T-helper 17 cell (primary cell): Measurements from ENCODE around the gene JMJD4. TPM values are rescaled to one million over a fixed set of nuclear protein-coding genes. Genes with fewer than 3 reads are reported as not detected.
A peak's percentile ranks its signal among the peaks of the same experiment; 100 is the strongest.

Experiments
- ATAC-seq: fragments of 150-1000 bp; cut with Tn5 transposase; 2 replicates; pipeline ENCODE4 v1.10.0; 2021; ENCODE audit warnings: mild to moderate bottlenecking, moderate library complexity
- DNase-seq, 3 donors: peaks; one replicate each; pipeline versions ENCODE4 v3.0.0 to v3.0.0-alpha.2; 2020 to 2021
- H3K9me3 ChIP-seq: one replicate; pipeline ENCODE4 v1.7.0; 2013; ENCODE audit warnings: low read length, mild to moderate bottlenecking; ENCODE audit not compliant: control insufficient read depth, poor library complexity, severe bottlenecking
- H3K27ac Mint-ChIP-seq: one replicate; pipeline ENCODE4 v1.8.0; 2022; ENCODE audit warnings: mild to moderate bottlenecking, moderate library complexity, mixed read lengths
- H3K27me3 Mint-ChIP-seq: one replicate; pipeline ENCODE4 v1.8.0; 2022; ENCODE audit warnings: mixed read lengths
- H3K36me3 Mint-ChIP-seq: one replicate; pipeline ENCODE4 v1.8.0; 2022; ENCODE audit warnings: low read depth, mixed read lengths
- H3K4me1 Mint-ChIP-seq: one replicate; pipeline ENCODE4 v1.8.0; 2022; ENCODE audit warnings: mild to moderate bottlenecking, mixed read lengths
- H3K4me3 Mint-ChIP-seq: one replicate; pipeline ENCODE4 v1.8.0; 2022; ENCODE audit warnings: mild to moderate bottlenecking, moderate library complexity, mixed read lengths
- total RNA-seq, 4 donors: library from RNA in 2 of 4; stranded (reverse) in 2 of 4; gene quantifications; one replicate each; pipeline ENCODE4 v1.2.3 and lab custom pipeline; 2022 to 2026

The JMJD4 gene
- total RNA-seq, 2 donors from 2014 or later = 6.8 to 11.2 TPM

GRCh38 chr1:227766015-227766634 is 31.0 kb upstream of the JMJD4 start:
- H3K36me3 Mint-ChIP-seq = peaks cover 6% of the 10 kb centered on the region
- H3K4me3 Mint-ChIP-seq = peak overlapping the region; percentile 85

GRCh38 chr1:227765261-227766014 is 30.3 kb upstream of the JMJD4 start:
- H3K4me1 Mint-ChIP-seq = peaks cover 56% of the 10 kb centered on the region
- no peak for DNase-seq

More at GRCh38 chr1:227766015-227766634, 31.0 kb upstream of the JMJD4 start:
- peaks cover 52% of the 10 kb centered on the region for H3K4me1 Mint-ChIP-seq
- peak; percentile 82 for ATAC-seq
- peak; percentile 50 to 63 (median 51) for DNase-seq
- H3K27ac Mint-ChIP-seq = peak overlapping the region; percentile 72
- no peaks in the 10 kb centered on the region for H3K9me3 ChIP-seq
- H3K27me3 Mint-ChIP-seq = no peaks in the 10 kb centered on the region

DNA sequence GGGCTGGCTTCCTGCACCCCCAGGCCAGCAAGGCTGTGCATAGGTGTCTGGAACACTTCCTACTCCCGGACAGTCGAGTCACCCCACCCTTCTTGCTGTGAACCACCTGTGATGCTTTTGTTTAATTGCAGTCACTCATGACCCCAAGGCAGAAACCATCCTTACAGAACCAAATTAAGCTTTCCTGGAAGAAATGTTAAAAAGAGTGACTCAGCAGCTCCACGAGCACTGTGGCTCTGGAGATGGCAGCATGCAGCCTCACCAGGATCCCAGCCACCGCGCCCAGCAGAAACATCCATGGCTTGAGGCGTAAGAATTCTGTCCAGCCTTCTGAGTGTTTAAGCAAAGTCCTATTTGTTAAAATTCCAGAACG is 28.9 kb upstream of the JMJD4 start:
- ATAC-seq (no peak), DNase-seq (no peak)
- Mint-ChIP-seq H3K27me3 (no peaks in the 10 kb centered on the region), H3K27ac (peak overlapping the region; percentile 86), H3K4me1 (peaks cover 55% of the 10 kb centered on the region), H3K36me3 (peaks cover 4% of the 10 kb centered on the region), H3K4me3 (peak overlapping the region; percentile 80)
- H3K9me3 ChIP-seq = no peaks in the 10 kb centered on the region

More at GRCh38 chr1:227765261-227766014, 30.3 kb upstream of the JMJD4 start:
- no peaks in the 10 kb centered on the region for H3K9me3 ChIP-seq
- H3K27me3 Mint-ChIP-seq = no peaks in the 10 kb centered on the region
- peak overlapping the region; percentile 85 for H3K4me3 Mint-ChIP-seq
- peaks cover 4% of the 10 kb centered on the region for H3K36me3 Mint-ChIP-seq
- peak overlapping the region; percentile 72 for H3K27ac Mint-ChIP-seq
- ATAC-seq = no peak

DNA sequence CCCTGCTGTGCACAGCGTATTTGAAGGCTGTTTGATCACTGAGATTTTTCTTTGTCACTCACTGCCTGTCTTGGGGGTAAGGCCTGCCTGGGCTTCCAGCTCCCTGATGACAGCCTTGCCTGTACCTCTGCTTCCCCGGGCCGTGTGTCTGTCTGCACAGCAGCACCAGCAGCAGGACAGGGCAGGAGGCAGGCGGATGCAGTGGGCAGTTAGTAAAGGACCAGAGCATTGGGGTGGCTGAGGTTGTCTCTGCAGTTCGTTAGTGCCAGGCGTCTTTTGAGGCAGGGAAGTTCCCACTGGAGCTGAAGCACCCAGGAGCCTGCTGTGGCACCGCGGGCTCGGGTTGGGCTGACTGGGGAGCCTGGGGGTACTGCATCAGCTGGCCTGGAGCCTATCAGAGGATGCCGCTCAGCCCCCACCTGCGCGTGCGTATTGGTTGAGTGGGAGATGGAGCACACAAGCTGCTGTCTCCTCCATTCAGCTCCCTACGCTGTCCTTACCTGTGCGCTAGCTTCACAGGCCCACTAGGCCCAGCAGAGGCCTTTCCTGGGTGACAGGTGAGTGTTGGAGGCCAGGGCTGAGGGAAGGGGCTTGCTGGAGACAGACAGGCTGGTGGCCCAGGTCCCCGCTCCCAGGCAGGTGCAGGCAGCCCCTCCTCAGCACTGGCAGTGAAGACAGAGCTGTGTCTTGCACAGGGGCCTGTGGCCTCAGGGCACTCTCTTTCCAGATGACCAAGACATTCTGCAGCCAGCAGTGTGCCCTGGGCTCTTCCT is 28.3 kb upstream of the JMJD4 start:
- peaks cover under 1% of the 10 kb centered on the region for H3K36me3 Mint-ChIP-seq
- no peaks in the 10 kb centered on the region for H3K9me3 ChIP-seq
- DNase-seq (no peak), ATAC-seq (no peak)
- no peaks in the 10 kb centered on the region for H3K27me3 Mint-ChIP-seq
- H3K27ac Mint-ChIP-seq = peak overlapping the region; percentile 86
- H3K4me1 Mint-ChIP-seq = peaks cover 55% of the 10 kb centered on the region
- peak overlapping the region; percentile 80 for H3K4me3 Mint-ChIP-seq

DNA sequence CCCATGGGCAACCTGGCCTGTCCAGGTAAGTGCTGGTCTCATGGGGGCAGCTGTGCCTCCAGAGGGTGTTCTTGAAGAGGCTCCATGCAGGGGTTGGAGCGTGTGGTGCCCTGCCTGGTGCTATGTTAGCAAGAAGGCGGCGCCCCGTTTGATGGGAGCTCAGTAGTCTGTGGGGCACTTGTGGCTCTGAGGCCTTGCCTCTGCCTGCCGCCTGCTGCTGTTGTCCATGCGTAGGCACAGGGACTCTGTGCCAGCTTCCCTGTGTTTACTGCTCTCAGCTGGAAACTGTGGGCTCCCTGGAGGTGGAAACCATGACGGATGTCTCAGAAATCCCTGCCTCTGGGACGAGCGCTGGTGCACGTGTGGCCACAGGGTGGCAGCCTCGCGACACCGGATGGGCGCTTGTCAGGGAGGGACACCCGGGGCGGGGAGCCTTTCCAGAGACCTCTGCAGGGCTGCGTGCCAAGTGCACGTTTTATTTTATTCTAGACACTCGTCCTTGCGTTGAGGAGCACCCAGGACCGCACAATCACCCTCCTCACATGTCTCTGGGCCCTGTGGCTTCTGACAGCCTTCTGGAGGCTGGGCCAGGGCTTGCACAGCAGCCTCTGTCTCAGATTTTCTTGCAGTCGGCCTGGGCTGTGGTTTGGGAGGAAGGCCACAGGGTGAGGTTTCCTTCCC is 27.3 kb upstream of the JMJD4 start:
- peak; percentile 71 for ATAC-seq
- H3K9me3 ChIP-seq = no peaks in the 10 kb centered on the region
- Mint-ChIP-seq H3K4me1 (peaks cover 57% of the 10 kb centered on the region), H3K27me3 (no peaks in the 10 kb centered on the region), H3K27ac (peak overlapping the region; percentile 79), H3K36me3 (no peaks in the 10 kb centered on the region), H3K4me3 (peak overlapping the region; percentile 80)
- peak; percentile 74 to 84 (median 74) for DNase-seq

DNA sequence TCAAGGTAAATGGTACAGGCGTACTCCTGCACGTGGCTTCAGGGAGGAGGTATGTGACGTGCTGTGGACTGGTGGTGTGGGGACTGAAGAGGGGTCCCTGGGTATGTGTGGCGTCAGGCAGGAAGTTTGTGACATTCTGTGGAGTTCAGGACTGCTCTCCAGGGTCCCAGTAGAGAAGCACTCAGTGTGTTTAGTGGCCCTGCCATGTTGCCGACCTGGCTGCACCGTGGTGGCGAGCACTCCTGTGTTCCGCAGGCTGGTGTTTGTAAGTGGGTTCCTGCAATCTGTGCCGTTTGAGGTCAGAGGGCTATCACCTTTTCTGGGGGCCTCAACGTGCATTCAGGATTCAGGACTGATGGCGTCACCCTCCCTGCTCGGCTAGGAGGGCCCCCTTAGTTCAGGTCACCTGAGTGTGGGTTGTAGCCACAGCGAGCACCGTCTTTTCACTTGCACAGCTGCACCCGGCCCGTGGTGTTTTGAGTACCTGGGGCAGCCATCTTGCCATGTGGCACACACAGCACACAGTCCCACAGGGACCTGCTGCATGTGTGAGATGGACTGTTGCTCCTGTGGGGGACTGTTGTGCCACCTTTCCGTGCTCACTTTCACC is 26.6 kb upstream of the JMJD4 start:
- Mint-ChIP-seq H3K27me3 (no peaks in the 10 kb centered on the region), H3K4me1 (peaks cover 52% of the 10 kb centered on the region), H3K36me3 (no peaks in the 10 kb centered on the region), H3K27ac (peak overlapping the region; percentile 79), H3K4me3 (peak overlapping the region; percentile 80)
- no peaks in the 10 kb centered on the region for H3K9me3 ChIP-seq
- DNase-seq = no peak
- ATAC-seq = no peak

- H3K4me1 Mint-ChIP-seq = peaks cover 39% of the 10 kb centered on the region
Measured at GRCh38 chr1:227760377-227760776, 25.3 kb upstream of the JMJD4 start.

GRCh38 chr1:227759341-227760300 is 24.5 kb upstream of the JMJD4 start:
- DNase-seq = no peak
- Mint-ChIP-seq H3K27ac (no peak overlapping the region), H3K36me3 (no peaks in the 10 kb centered on the region), H3K4me3 (no peak overlapping the region), H3K27me3 (no peaks in the 10 kb centered on the region), H3K4me1 (peaks cover 37% of the 10 kb centered on the region)
- H3K9me3 ChIP-seq = no peaks in the 10 kb centered on the region
- ATAC-seq = no peak

More at GRCh38 chr1:227760377-227760776, 25.3 kb upstream of the JMJD4 start:
- Mint-ChIP-seq H3K27ac (no peak overlapping the region), H3K27me3 (no peaks in the 10 kb centered on the region), H3K36me3 (no peaks in the 10 kb centered on the region), H3K4me3 (peak overlapping the region; percentile 53)
- DNase-seq = no peak
- ATAC-seq = no peak
- no peaks in the 10 kb centered on the region for H3K9me3 ChIP-seq

DNA sequence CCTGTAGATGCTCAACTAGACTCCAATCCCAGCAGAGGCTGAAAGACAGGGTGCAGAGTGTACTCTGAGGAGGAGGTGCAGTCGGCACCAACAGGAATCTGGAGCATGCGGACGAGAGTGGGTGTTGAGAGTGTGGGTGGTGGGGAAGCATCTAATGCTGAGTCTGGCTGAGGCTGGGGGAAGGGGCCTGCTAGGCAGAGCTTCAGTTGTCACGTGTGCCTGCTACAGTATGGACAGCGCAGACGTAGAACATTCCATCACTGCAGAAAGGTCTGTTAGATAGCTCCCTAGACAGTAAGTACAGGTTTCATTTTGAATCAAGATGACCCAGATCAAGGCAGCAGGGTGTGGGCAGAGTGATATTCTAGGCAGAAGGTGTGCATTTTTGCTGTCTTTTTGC is 23.3 kb upstream of the JMJD4 start:
- H3K27me3 Mint-ChIP-seq = no peaks in the 10 kb centered on the region
- peaks cover 33% of the 10 kb centered on the region for H3K4me1 Mint-ChIP-seq
- ATAC-seq = no peak
- no peak for DNase-seq
- H3K4me3 Mint-ChIP-seq = peak overlapping the region; percentile 33
- H3K36me3 Mint-ChIP-seq = no peaks in the 10 kb centered on the region
- H3K9me3 ChIP-seq = no peaks in the 10 kb centered on the region
- peak overlapping the region; percentile 43 for H3K27ac Mint-ChIP-seq

DNA sequence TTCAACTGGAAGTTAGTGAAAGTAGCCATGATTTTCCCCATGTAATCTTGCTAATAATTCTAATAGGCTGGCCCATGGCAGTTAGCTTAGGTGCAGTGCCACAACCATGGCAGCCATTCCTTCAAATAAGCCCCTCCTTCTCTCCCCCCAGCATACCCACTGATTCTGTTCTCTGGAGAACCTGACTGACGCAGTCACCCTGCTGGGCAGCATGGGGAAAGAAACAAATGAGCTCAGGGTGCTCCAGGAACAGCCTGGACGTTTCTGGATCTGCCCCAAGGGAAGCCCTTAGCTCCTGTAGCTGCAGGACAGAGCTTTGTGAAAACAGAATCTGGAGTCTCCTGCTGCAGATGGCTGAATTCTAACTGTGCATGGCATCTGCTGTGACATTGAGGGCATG is 22.7 kb upstream of the JMJD4 start:
- H3K4me1 Mint-ChIP-seq = peaks cover 28% of the 10 kb centered on the region
- no peaks in the 10 kb centered on the region for H3K36me3 Mint-ChIP-seq
- H3K9me3 ChIP-seq = no peaks in the 10 kb centered on the region
- H3K4me3 Mint-ChIP-seq = no peak overlapping the region
- no peaks in the 10 kb centered on the region for H3K27me3 Mint-ChIP-seq
- DNase-seq (no peak), ATAC-seq (no peak)
- no peak overlapping the region for H3K27ac Mint-ChIP-seq

DNA sequence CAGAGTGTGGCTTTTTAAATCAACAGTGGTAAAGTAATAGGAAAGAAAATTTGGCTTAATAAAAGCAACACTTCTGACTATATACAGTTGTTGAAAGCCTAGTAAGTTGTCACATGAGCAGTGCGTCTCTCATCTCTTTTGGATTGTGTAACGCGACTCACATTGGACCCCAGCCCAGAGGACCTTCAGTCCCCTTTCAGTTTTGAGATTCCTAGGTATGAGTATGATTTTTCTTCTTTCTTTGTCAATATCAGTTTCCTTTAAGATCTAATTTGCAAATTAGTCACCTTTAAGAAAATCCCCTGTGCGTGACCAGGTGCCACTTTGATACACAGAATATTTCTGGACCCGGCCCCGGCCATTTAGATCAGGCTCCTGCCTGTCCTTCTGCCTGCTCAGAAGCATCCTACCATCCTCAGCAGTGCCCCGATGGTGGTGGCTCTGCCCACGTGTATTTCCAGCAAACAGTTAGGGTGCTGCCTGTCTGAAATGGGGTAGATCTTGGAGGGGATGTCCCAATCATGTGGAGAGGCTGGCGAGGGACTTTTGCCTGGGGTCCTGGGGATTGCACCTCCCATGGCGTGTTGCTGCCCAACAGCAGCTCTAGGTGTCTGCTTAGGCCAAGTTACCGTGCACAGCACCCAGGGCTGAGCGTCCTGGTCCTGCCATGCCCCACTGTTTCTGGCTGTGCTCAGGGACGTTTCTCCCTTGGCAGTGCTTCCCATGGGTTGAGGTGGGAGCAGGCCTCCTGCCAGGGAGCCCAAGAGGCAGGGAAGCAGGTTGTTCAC is 21.3 kb upstream of the JMJD4 start:
- Mint-ChIP-seq H3K27ac (peak overlapping the region; percentile 4), H3K4me3 (no peak overlapping the region), H3K4me1 (peaks cover 18% of the 10 kb centered on the region), H3K36me3 (peaks cover 1% of the 10 kb centered on the region), H3K27me3 (no peaks in the 10 kb centered on the region)
- H3K9me3 ChIP-seq = no peaks in the 10 kb centered on the region
- DNase-seq (no peak), ATAC-seq (no peak)
